ENCODE measurements around the gene CSNK2A3.

CSNK2A3 gene

DNA sequence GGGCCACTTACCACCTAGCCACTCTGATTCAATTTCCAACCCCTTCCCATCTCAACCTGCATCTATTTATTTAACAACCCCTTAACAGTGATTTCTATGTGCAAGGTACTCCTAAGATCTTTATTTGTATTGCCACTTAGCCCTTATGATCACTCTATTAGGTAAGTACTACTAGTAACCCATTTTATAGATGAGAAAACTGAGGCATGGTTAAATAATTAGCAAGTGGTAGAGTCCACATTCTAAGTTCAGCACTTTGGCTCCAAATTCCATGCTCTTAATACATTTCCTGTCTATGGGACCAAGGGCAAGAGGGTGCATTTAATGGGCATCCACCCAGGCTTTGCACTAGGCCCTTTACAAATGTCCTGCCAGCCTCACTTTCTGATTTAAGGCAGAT, 38.1 kb upstream of the CSNK2A3 start:
- H3K9me3 ChIP-seq (ENCODE audit: insufficient read depth, low read length, severe bottlenecking), result no peaks in the 10 kb centered on the region
- no peak overlapping the region for H3K27ac ChIP-seq (ENCODE audit: low read length)
- TF ChIP-seq EZH2 (IDR thresholded peaks at IDR 0.05; ENCODE audit: borderline replicate concordance, low read depth, low read length, severe bottlenecking), result no peak
- TF ChIP-seq, protein P1, sequence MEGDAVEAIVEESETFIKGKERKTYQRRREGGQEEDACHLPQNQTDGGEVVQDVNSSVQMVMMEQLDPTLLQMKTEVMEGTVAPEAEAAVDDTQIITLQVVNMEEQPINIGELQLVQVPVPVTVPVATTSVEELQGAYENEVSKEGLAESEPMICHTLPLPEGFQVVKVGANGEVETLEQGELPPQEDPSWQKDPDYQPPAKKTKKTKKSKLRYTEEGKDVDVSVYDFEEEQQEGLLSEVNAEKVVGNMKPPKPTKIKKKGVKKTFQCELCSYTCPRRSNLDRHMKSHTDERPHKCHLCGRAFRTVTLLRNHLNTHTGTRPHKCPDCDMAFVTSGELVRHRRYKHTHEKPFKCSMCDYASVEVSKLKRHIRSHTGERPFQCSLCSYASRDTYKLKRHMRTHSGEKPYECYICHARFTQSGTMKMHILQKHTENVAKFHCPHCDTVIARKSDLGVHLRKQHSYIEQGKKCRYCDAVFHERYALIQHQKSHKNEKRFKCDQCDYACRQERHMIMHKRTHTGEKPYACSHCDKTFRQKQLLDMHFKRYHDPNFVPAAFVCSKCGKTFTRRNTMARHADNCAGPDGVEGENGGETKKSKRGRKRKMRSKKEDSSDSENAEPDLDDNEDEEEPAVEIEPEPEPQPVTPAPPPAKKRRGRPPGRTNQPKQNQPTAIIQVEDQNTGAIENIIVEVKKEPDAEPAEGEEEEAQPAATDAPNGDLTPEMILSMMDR (IDR thresholded peaks at IDR 0.05; ENCODE audit: borderline replicate concordance, extremely low read depth, low read length, poor library complexity, severe bottlenecking), result no peak
- H3K36me3 ChIP-seq (ENCODE audit: insufficient read depth, low read length), result no peaks in the 10 kb centered on the region
- ATAC-seq (ENCODE audit: insufficient read depth, low read depth), result no peak
- no peaks in the 10 kb centered on the region for H3K79me2 ChIP-seq (ENCODE audit: insufficient read depth, low read length)
- H3K4me3 ChIP-seq (ENCODE audit: low read depth in 1 of 2, low read length in 2 of 2), result no peak overlapping the region
- H3K9ac ChIP-seq (ENCODE audit: low read depth, low read length), result no peak overlapping the region
- DNase-seq, result no peak
- H3K4me2 ChIP-seq (ENCODE audit: insufficient read depth, low read length), result no peak overlapping the region
- no peak overlapping the region for H2AFZ ChIP-seq (ENCODE audit: low read depth, low read length)
- no peaks in the 10 kb centered on the region; the same call in 1 of the 2 replicates for H4K20me1 ChIP-seq (ENCODE audit: insufficient read depth, low read length)
- no peaks in the 10 kb centered on the region for H3K4me1 ChIP-seq (ENCODE audit: insufficient read depth, low read length)
- peaks cover 11% of the 10 kb centered on the region for H3K27me3 ChIP-seq (ENCODE audit: insufficient read depth, low read length, poor library complexity)

DNA sequence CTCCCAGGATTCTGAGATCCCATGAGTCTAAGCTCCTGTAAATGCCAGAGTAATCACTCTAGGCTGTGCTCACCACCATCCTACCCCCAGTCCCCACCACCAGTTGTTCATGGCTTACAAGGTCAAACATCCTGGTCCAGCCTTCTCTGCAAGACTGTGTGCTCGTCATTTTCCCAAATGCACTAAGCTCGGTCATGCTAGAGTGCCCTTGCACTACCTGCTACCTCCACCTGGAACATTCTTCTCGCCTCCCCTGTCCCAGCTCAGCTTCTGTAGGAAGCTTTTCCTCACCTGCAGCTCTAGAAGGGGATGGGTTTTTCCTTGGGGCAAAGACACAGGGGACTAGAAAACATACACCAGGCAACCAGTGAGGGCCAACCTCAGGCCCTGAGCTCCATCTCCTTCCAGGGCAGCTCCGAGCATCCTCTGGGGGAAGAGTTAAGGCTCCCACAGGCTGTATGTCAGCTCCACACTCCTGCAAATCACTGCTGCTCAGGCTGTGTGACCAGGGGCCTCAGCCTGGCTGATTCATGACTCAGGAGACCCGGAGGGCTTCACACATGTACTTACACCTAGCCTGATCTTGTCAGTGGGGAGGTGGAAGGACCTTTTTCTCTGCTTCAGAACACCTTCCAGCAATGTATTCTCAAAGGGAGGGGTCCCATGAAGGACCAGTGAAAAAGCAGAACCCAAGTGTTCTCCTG, 37.2 kb upstream of the CSNK2A3 start:
- H3K4me1 ChIP-seq (ENCODE audit: insufficient read depth, low read length), result no peaks in the 10 kb centered on the region
- H3K79me2 ChIP-seq (ENCODE audit: insufficient read depth, low read length), result no peaks in the 10 kb centered on the region
- no peaks in the 10 kb centered on the region for H3K36me3 ChIP-seq (ENCODE audit: insufficient read depth, low read length)
- H3K4me3 ChIP-seq (ENCODE audit: low read depth in 1 of 2, low read length in 2 of 2), result no peak overlapping the region
- no peak for TF ChIP-seq EZH2 (IDR thresholded peaks at IDR 0.05; ENCODE audit: borderline replicate concordance, low read depth, low read length, severe bottlenecking)
- TF ChIP-seq, protein P1 (IDR thresholded peaks at IDR 0.05; ENCODE audit: borderline replicate concordance, extremely low read depth, low read length, poor library complexity, severe bottlenecking), result no peak
- no peaks in the 10 kb centered on the region; the same call in 1 of the 2 replicates for H4K20me1 ChIP-seq (ENCODE audit: insufficient read depth, low read length)
- H3K27me3 ChIP-seq (ENCODE audit: insufficient read depth, low read length, poor library complexity), result peaks cover 6% of the 10 kb centered on the region
- DNase-seq (no peak), ATAC-seq (ENCODE audit: insufficient read depth, low read depth) (no peak)
- H3K4me2 ChIP-seq (ENCODE audit: insufficient read depth, low read length), result no peak overlapping the region
- H2AFZ ChIP-seq (ENCODE audit: low read depth, low read length), result no peak overlapping the region
- H3K27ac ChIP-seq (ENCODE audit: low read length), result no peak overlapping the region
- H3K9me3 ChIP-seq (ENCODE audit: insufficient read depth, low read length, severe bottlenecking), result no peaks in the 10 kb centered on the region
- H3K9ac ChIP-seq (ENCODE audit: low read depth, low read length), result no peak overlapping the region

DNA sequence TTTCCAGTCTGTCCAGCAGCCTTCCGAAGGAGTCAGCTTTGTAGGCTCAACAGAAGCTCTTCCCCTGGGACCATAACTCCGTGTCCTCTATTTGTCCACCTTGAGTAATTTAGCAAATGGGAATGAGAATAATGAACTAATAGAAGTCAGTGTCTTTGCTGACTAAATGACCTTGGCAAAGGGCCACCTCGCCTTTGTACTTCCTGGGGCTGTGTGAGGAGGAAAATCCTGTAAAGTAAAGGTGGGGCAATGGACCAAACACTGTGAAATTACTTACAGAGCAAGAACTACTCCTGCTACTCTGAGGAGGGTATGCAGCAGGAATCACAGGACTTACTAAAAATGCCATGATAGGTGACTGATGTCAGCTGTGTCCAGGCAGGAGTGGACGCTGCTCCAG, 36.2 kb upstream of the CSNK2A3 start:
- no peak for ATAC-seq (ENCODE audit: insufficient read depth, low read depth)
- H3K4me3 ChIP-seq (ENCODE audit: low read depth in 1 of 2, low read length in 2 of 2), result no peak overlapping the region
- H3K79me2 ChIP-seq (ENCODE audit: insufficient read depth, low read length), result no peaks in the 10 kb centered on the region
- no peak overlapping the region for H3K4me2 ChIP-seq (ENCODE audit: insufficient read depth, low read length)
- H3K36me3 ChIP-seq (ENCODE audit: insufficient read depth, low read length), result no peaks in the 10 kb centered on the region
- H4K20me1 ChIP-seq (ENCODE audit: insufficient read depth, low read length), result no peaks in the 10 kb centered on the region
- H3K4me1 ChIP-seq (ENCODE audit: insufficient read depth, low read length), result no peaks in the 10 kb centered on the region
- DNase-seq, result no peak
- H2AFZ ChIP-seq (ENCODE audit: low read depth, low read length), result no peak overlapping the region
- no peak overlapping the region for H3K9ac ChIP-seq (ENCODE audit: low read depth, low read length)
- H3K27ac ChIP-seq (ENCODE audit: low read length), result no peak overlapping the region
- TF ChIP-seq EZH2 (IDR thresholded peaks at IDR 0.05; ENCODE audit: borderline replicate concordance, low read depth, low read length, severe bottlenecking), result no peak
- TF ChIP-seq, protein P1 (IDR thresholded peaks at IDR 0.05; ENCODE audit: borderline replicate concordance, extremely low read depth, low read length, poor library complexity, severe bottlenecking), result no peak
- H3K9me3 ChIP-seq (ENCODE audit: insufficient read depth, low read length, severe bottlenecking), result no peaks in the 10 kb centered on the region
- H3K27me3 ChIP-seq (ENCODE audit: insufficient read depth, low read length, poor library complexity), result peaks cover 6% of the 10 kb centered on the region

Measured in DND-41 (cell line).